ENCODE data around the gene SPRED2. TPM values are rescaled to one million over a fixed set of nuclear protein-coding genes. Genes with fewer than 3 reads are reported as not detected.
"Not testable (repeated sequence)": the region's sequence is repeated elsewhere in the genome, so short reads cannot be mapped to it uniquely, and the experiment has no call there.

Gene SPRED2
- total RNA-seq, 2 donors from 2014 or later = 1.6 to 4.8 TPM

- H3K4me3 Mint-ChIP-seq = no peak overlapping the region
- peak overlapping the region; percentile 87 for H3K27ac Mint-ChIP-seq
- no peak for ATAC-seq
- peaks cover 15% of the 10 kb centered on the region for H3K4me1 Mint-ChIP-seq
- no peaks in the 10 kb centered on the region for H3K9me3 ChIP-seq (ENCODE audit: control insufficient read depth, low read length, poor library complexity, severe bottlenecking)
- no peak for DNase-seq
- H3K27me3 Mint-ChIP-seq = no peaks in the 10 kb centered on the region
- H3K36me3 Mint-ChIP-seq (ENCODE audit: low read depth) = no peaks in the 10 kb centered on the region
These were observed 112.7 kb downstream of the SPRED2 start for GRCh38 chr2:65319674-65320041.

GRCh38 chr2:65319072-65319673 is 113.2 kb downstream of the SPRED2 start:
- Mint-ChIP-seq H3K4me1 (peaks cover 15% of the 10 kb centered on the region), H3K4me3 (no peak overlapping the region), H3K27ac (peak overlapping the region; percentile 87), H3K27me3 (no peaks in the 10 kb centered on the region), H3K36me3 (ENCODE audit: low read depth) (no peaks in the 10 kb centered on the region)
- DNase-seq (no peak), ATAC-seq (no peak)
- no peaks in the 10 kb centered on the region for H3K9me3 ChIP-seq (ENCODE audit: control insufficient read depth, low read length, poor library complexity, severe bottlenecking)

DNA sequence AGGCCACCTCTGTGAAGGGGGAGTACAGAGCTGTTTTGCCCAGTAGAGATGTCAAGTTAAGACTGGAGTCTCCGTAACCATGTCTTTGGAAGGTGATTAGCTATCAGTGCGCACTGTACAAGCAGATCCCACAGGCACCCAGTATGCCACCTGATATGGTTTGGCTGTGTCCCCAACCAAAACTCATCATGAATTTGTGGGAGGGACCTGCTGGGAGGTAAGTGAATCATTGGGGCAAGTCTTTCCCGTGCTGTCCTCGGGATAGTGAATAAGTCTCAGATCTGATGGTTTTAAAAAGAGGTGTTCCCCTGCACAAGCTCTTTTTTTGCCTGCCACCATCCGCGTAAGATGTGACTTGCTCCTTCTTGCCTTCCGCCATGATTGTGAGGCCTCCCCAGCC is 114.6 kb downstream of the SPRED2 start:
- no peaks in the 10 kb centered on the region for H3K9me3 ChIP-seq (ENCODE audit: control insufficient read depth, low read length, poor library complexity, severe bottlenecking)
- Mint-ChIP-seq H3K36me3 (ENCODE audit: low read depth) (peaks cover 5% of the 10 kb centered on the region), H3K4me3 (no peak overlapping the region), H3K4me1 (peaks cover 13% of the 10 kb centered on the region), H3K27me3 (no peaks in the 10 kb centered on the region), H3K27ac (no peak overlapping the region)
- DNase-seq = no peak
- no peak for ATAC-seq

- DNase-seq; H3K27ac Mint-ChIP-seq; H3K9me3 ChIP-seq (ENCODE audit: control insufficient read depth, low read length, poor library complexity, severe bottlenecking); H3K27me3 Mint-ChIP-seq; H3K4me3 Mint-ChIP-seq; H3K36me3 Mint-ChIP-seq (ENCODE audit: low read depth); ATAC-seq: not testable (repeated sequence)
- H3K4me1 Mint-ChIP-seq = peaks cover 13% of the 10 kb centered on the region
These were observed 115.0 kb downstream of the SPRED2 start for GRCh38 chr2:65317351-65317750.

GRCh38 chr2:65316072-65316471 is 116.3 kb downstream of the SPRED2 start:
- Mint-ChIP-seq H3K36me3 (ENCODE audit: low read depth) (peaks cover 5% of the 10 kb centered on the region), H3K4me1 (peaks cover 13% of the 10 kb centered on the region), H3K27me3 (no peaks in the 10 kb centered on the region), H3K27ac (no peak overlapping the region), H3K4me3 (no peak overlapping the region)
- DNase-seq (no peak), ATAC-seq (no peak)
- H3K9me3 ChIP-seq (ENCODE audit: control insufficient read depth, low read length, poor library complexity, severe bottlenecking) = no peaks in the 10 kb centered on the region

DNA sequence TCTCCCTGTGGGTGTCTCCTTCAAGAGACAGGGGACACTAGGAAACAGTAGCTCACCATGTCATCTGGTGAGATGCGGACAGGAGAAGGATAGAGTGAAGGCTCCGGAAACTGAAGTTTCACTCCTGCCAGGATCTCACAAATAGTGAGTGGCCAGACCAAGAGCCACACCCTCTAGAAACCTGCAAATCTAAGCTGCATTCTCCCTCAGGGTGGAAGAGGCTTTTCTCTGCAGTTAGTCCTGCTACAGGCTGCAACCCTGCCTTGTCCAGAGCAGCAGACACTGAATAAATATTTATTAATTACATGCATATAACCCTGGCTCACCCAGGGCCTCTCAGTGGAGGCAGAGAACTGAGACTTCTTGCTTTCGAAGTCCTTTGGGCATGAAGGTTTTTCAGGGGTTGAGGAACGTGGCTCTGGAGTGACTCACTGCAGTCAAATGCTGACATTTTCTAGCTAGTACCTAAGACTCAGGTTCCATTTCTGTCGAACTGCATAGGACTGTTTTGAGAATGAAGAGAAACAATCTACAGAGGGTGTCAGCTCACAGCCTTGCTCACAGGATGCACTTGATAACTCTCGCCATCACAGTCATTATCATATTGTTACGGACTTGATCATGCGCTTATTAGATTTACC is 117.5 kb downstream of the SPRED2 start:
- Mint-ChIP-seq H3K27me3 (no peaks in the 10 kb centered on the region), H3K27ac (no peak overlapping the region), H3K4me3 (no peak overlapping the region), H3K4me1 (peaks cover 4% of the 10 kb centered on the region), H3K36me3 (ENCODE audit: low read depth) (peaks cover 5% of the 10 kb centered on the region)
- no peaks in the 10 kb centered on the region for H3K9me3 ChIP-seq (ENCODE audit: control insufficient read depth, low read length, poor library complexity, severe bottlenecking)
- ATAC-seq = no peak
- DNase-seq = no peak

DNA sequence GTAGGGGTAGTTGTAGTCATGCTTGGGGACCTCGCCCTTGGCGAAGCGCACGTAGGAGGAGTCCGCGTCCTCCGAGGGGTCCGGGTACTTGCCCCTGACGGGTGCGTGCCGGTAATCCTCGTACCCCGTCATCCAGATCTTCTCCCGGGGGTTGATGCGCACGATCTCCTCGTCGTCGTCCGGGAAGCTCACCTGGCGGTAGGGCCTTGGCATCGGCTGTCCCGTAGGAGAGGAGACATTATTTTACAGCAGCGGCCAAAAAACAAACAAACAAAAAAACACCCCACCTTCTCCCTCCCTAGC is 118.5 kb downstream of the SPRED2 start:
- DNase-seq = no peak
- no peak for ATAC-seq
- H3K9me3 ChIP-seq (ENCODE audit: control insufficient read depth, low read length, poor library complexity, severe bottlenecking) = no peaks in the 10 kb centered on the region
- Mint-ChIP-seq H3K4me1 (no peaks in the 10 kb centered on the region), H3K27ac (no peak overlapping the region), H3K27me3 (no peaks in the 10 kb centered on the region), H3K36me3 (ENCODE audit: low read depth) (peaks cover 5% of the 10 kb centered on the region), H3K4me3 (no peak overlapping the region)

GRCh38 chr2:65313126-65313953 is 119.1 kb downstream of the SPRED2 start:
- Mint-ChIP-seq H3K27me3 (no peaks in the 10 kb centered on the region), H3K27ac (no peak overlapping the region), H3K4me3 (no peak overlapping the region), H3K36me3 (ENCODE audit: low read depth) (peaks cover 5% of the 10 kb centered on the region), H3K4me1 (no peaks in the 10 kb centered on the region)
- no peaks in the 10 kb centered on the region for H3K9me3 ChIP-seq (ENCODE audit: control insufficient read depth, low read length, poor library complexity, severe bottlenecking)
- ATAC-seq (no peak), DNase-seq (no peak)

GRCh38 chr2:65311596-65311995 is 120.8 kb downstream of the SPRED2 start:
- no peak for ATAC-seq
- H3K27me3 Mint-ChIP-seq = no peaks in the 10 kb centered on the region
- no peaks in the 10 kb centered on the region for H3K9me3 ChIP-seq (ENCODE audit: control insufficient read depth, low read length, poor library complexity, severe bottlenecking)
- H3K4me3 Mint-ChIP-seq = no peak overlapping the region
- no peak overlapping the region for H3K27ac Mint-ChIP-seq
- no peak for DNase-seq
- peaks cover 5% of the 10 kb centered on the region for H3K36me3 Mint-ChIP-seq (ENCODE audit: low read depth)
- no peaks in the 10 kb centered on the region for H3K4me1 Mint-ChIP-seq

DNA sequence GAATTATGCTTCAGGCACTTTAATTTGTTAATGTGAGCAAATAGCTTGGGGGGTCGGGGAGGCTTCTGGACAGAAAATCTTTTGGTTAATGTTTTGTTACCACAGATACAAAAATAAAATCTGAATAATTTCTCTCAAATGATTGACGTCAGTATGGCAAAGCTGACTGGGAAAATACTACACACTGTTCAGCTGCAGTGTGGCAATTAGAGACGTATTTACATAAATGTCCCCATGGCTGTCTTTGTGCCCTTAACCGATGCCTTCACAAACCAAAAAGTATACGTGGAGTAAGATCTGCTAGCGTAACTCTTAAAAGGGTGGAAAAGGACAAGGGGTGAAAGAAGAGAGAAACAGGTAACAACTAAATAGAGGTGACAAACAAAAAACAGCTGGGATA is 121.3 kb downstream of the SPRED2 start:
- Mint-ChIP-seq H3K27me3 (no peaks in the 10 kb centered on the region), H3K4me3 (no peak overlapping the region), H3K27ac (no peak overlapping the region), H3K36me3 (ENCODE audit: low read depth) (peaks cover 5% of the 10 kb centered on the region), H3K4me1 (no peaks in the 10 kb centered on the region)
- no peaks in the 10 kb centered on the region for H3K9me3 ChIP-seq (ENCODE audit: control insufficient read depth, low read length, poor library complexity, severe bottlenecking)
- ATAC-seq (no peak), DNase-seq (no peak)

- no peak for ATAC-seq
- Mint-ChIP-seq H3K27ac (no peak overlapping the region), H3K27me3 (no peaks in the 10 kb centered on the region)
These were observed 122.7 kb downstream of the SPRED2 start for GRCh38 chr2:65309699-65310098.

DNA sequence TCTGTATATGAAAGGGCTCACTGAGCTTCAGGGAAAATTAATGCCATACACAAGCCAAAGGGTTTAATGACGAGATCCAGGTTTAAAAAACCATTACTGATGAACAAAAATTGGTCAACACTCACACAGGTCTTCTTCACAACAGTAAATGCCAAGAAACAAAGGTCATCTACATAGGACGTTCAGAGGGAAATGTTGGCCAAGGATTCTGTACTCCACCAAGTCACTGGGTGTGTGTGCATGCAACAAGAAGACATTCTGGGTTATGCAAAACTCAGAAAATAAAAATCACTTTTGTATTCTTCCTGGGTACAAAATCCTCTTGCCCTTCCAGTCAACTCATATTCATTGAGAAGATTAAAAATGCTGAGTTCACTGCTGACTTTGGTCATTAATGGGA is 126.5 kb downstream of the SPRED2 start:
- no peaks in the 10 kb centered on the region for H3K9me3 ChIP-seq (ENCODE audit: control insufficient read depth, low read length, poor library complexity, severe bottlenecking)
- DNase-seq (no peak), ATAC-seq (no peak)
- Mint-ChIP-seq H3K27me3 (no peaks in the 10 kb centered on the region), H3K4me3 (no peak overlapping the region), H3K36me3 (ENCODE audit: low read depth) (no peaks in the 10 kb centered on the region), H3K27ac (no peak overlapping the region), H3K4me1 (peaks cover 17% of the 10 kb centered on the region)

More at GRCh38 chr2:65309699-65310098, 122.7 kb downstream of the SPRED2 start:
- no peaks in the 10 kb centered on the region for H3K9me3 ChIP-seq (ENCODE audit: control insufficient read depth, low read length, poor library complexity, severe bottlenecking)
- H3K36me3 Mint-ChIP-seq (ENCODE audit: low read depth) = peaks cover 5% of the 10 kb centered on the region
- no peaks in the 10 kb centered on the region for H3K4me1 Mint-ChIP-seq
- no peak for DNase-seq
- H3K4me3 Mint-ChIP-seq = no peak overlapping the region

- no peaks in the 10 kb centered on the region for H3K36me3 Mint-ChIP-seq (ENCODE audit: low read depth)
- H3K4me3 Mint-ChIP-seq = peak overlapping the region; percentile 87
- ATAC-seq = peak; percentile 92
- peaks cover 26% of the 10 kb centered on the region for H3K4me1 Mint-ChIP-seq
- H3K27me3 Mint-ChIP-seq = peaks cover 10% of the 10 kb centered on the region
- no peaks in the 10 kb centered on the region for H3K9me3 ChIP-seq (ENCODE audit: control insufficient read depth, low read length, poor library complexity, severe bottlenecking)
- peak overlapping the region; percentile 92 for H3K27ac Mint-ChIP-seq
- DNase-seq = peak in 2 of 3 donors; percentile 32 to 44
These were observed 131.4 kb downstream of the SPRED2 start for GRCh38 chr2:65300761-65301711.
